SK-N-SH (cell line): ENCODE results near the gene DOK6.

Experiments used
- CHD2 ChIP-seq: fragments of 150-350 bp; IDR thresholded peaks from 2 replicates; pipeline ENCODE4 v1.6.1; 2018; ENCODE audit warnings: low read length; ENCODE audit not compliant: partially characterized antibody
- CTCF ChIP-seq: fragments of 200-600 bp; sonication (generic); IDR thresholded peaks from 2 replicates; pipeline ENCODE4 v1.6.1; 2017; ENCODE audit warnings: antibody characterized with exemption, mild to moderate bottlenecking, moderate library complexity
- ELF1 ChIP-seq: IDR thresholded peaks from 2 replicates; pipeline ENCODE4 v1.4.0; 2012
- GATA2 ChIP-seq: sonication (generic); formaldehyde crosslinking; IDR thresholded peaks from 2 replicates; pipeline ENCODE4 v1.5.0; 2020; ENCODE audit warnings: mild to moderate bottlenecking, missing genetic modification reagents
- PBX3 ChIP-seq: IDR thresholded peaks from 2 replicates; pipeline ENCODE4; 2012
- POLR2AphosphoS5 ChIP-seq: IDR thresholded peaks from 2 replicates; pipeline ENCODE4 v1.6.1; 2012; ENCODE audit warnings: low read depth, low read length
- RCOR1 ChIP-seq: fragments of 150-350 bp; IDR thresholded peaks from 2 replicates; pipeline ENCODE4 v1.6.1; 2017; ENCODE audit warnings: antibody characterized with exemption, low read length
- RFX5 ChIP-seq: IDR thresholded peaks from 2 replicates; pipeline ENCODE4 v1.6.1; 2012; ENCODE audit warnings: mild to moderate bottlenecking, improper control_type of control experiment, low read length
- TAF1 ChIP-seq: IDR thresholded peaks from 2 replicates; pipeline ENCODE4 v1.6.1; 2012; ENCODE audit warnings: low read depth, mild to moderate bottlenecking, low read length, moderate library complexity, borderline replicate concordance
- ZBTB33 ChIP-seq: IDR thresholded peaks from 2 replicates; pipeline ENCODE4 v1.4.0; 2012; ENCODE audit warnings: low read depth, borderline replicate concordance

- TF ChIP-seq PBX3 (no peak), CTCF (no peak), ZBTB33 (no peak), ELF1 (no peak), RFX5 (no peak), POLR2AphosphoS5 (no peak), CHD2 (no peak), TAF1 (no peak), RCOR1 (no peak), GATA2 (no peak)
Measured at GRCh38 chr18:69397096-69397495, 3.6 kb upstream of the DOK6 start.
